K562 treated with DMSO at 1 percent for 12 hours (cell line): Measurements from ENCODE around the gene NT5C2. TPM values are rescaled to one million over a fixed set of nuclear protein-coding genes. Genes with fewer than 3 reads are reported as not detected.

Experiments
- total RNA-seq: library from RNA; unstranded; fragments of 300-600 nt; gene quantifications from 2 replicates; pipeline ENCODE4 v1.2.3, GENCODE V29; 2022; ENCODE audit not compliant: insufficient read depth

The NT5C2 gene
- total RNA-seq = 21.6 and 55.2 TPM in 2 replicates

GRCh38 chr10:103193107-103193819 lies at the start of gene NT5C2:
TSS of gene NT5C2 (minus strand) at chr10:103193272. CDS start at chr10:103174958, 18,314 bp downstream.

Other genes with a start within 250 kb of the NT5C2 start
- not detected in 2 replicates for gene RPEL1, start 52.6 kb upstream of the NT5C2 start, total RNA-seq
- gene INA, start 83.9 kb upstream of the NT5C2 start, total RNA-seq = not detected in 2 replicates
- gene PCGF6, start 157.9 kb upstream of the NT5C2 start, total RNA-seq = 9.6 and 18.2 TPM in 2 replicates
- 4.6 and 10.2 TPM in 2 replicates for gene TAF5, start 174.7 kb upstream of the NT5C2 start, total RNA-seq
- 484 and 546 TPM in 2 replicates for gene ATP5MK, start 203.2 kb upstream of the NT5C2 start, total RNA-seq
- gene PDCD11, start 203.4 kb upstream of the NT5C2 start, total RNA-seq = 8.8 and 22.4 TPM in 2 replicates